Measurements from ENCODE around the gene RARS1.

Gene RARS1

DNA sequence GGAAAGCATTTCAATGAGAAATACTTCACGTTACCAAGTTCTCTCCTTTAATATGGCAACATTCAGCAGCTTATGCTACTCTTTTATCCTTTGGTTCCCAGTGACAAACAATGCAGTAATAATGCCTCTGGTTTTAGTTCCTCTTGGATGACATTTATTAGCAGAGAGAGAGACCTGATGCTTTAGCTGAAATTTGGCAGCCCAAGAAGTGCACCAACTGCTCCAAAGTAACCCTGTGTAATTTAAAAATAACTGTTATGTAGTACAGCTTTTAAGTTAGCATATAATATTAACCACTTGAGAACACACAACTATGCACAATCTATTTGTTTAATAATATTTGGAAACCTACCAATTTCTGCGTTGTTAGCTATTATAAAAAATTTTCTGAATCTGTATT, 71.1 kb downstream of the RARS1 start:
- no peak overlapping the region for H3K4me3 ChIP-seq (replicated peaks; ENCODE audit: insufficient read depth, low read length)
- no peaks in the 10 kb centered on the region for H3K27me3 ChIP-seq (ENCODE audit: insufficient read depth, poor library complexity, severe bottlenecking)
- no peak for TF ChIP-seq GABPA (IDR thresholded peaks at IDR 0.05; ENCODE audit: low read depth)
- no peak for TF ChIP-seq REST (IDR thresholded peaks at IDR 0.05; ENCODE audit: insufficient replicate concordance, low read depth)
- TF ChIP-seq POLR2AphosphoS5 (IDR thresholded peaks at IDR 0.05; ENCODE audit: low read depth) = no peak
- TF ChIP-seq CTCF (IDR thresholded peaks at IDR 0.05; ENCODE audit: insufficient read depth, low read length) = no peak
- TF ChIP-seq SPI1 (IDR thresholded peaks at IDR 0.05; ENCODE audit: borderline replicate concordance, low read depth) = no peak
- no peak overlapping the region for H3K27ac ChIP-seq (replicated peaks)
- DNase-seq (ENCODE audit: low read depth in 1 of 2, low spot score in 1 of 2) = no peak

DNA sequence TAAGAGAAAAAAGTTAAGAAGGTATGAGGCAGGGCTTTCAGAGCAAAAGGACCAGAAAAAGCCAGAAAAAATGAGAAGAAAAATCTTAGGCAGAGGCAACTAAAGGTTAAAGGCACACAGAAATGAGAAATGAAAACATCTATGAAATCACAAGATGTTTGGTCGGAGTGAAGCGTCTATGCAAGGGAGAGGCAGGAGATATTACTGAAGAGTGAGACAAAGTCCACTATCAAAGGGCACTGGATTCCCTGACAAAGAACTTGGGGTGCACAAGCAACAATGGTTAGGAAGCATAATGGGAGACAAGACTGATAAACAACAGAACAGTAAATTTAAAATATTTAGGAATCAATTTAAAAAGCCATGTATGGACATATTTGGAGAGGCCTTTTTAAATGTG, 76.0 kb downstream of the RARS1 start:
- no peak for DNase-seq (ENCODE audit: low read depth in 1 of 2, low spot score in 1 of 2)
- TF ChIP-seq POLR2AphosphoS5 (IDR thresholded peaks at IDR 0.05; ENCODE audit: low read depth) (no peak), SPI1 (IDR thresholded peaks at IDR 0.05; ENCODE audit: borderline replicate concordance, low read depth) (no peak), CTCF (IDR thresholded peaks at IDR 0.05; ENCODE audit: insufficient read depth, low read length) (no peak), REST (IDR thresholded peaks at IDR 0.05; ENCODE audit: insufficient replicate concordance, low read depth) (no peak), GABPA (IDR thresholded peaks at IDR 0.05; ENCODE audit: low read depth) (no peak)
- H3K27me3 ChIP-seq (ENCODE audit: insufficient read depth, poor library complexity, severe bottlenecking) = no peaks in the 10 kb centered on the region
- no peak overlapping the region for H3K4me3 ChIP-seq (replicated peaks; ENCODE audit: insufficient read depth, low read length)
- H3K27ac ChIP-seq (replicated peaks) = no peak overlapping the region

DNA sequence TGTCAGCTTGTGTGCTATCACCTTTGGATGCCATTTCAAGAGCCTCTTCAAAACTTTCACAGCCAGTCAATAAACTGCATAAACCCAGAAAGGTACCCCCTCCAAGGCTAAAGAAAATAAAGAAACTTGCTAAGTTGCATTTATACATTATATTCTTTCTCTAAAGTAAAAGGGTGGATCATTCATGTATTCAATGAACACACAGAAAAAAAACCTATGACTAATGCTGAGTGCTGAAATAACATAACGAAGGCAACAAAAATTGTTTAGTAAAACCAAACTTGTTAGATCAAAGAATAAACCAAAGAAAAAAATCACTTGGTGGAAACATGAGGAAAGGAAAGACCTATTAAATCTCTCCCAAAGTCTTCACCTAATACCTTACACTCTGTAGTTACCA, 77.7 kb downstream of the RARS1 start:
- DNase-seq (ENCODE audit: low read depth in 1 of 2, low spot score in 1 of 2) = no peak
- Histone ChIP-seq H3K27me3 (ENCODE audit: insufficient read depth, poor library complexity, severe bottlenecking) (no peaks in the 10 kb centered on the region), H3K27ac (replicated peaks) (no peak overlapping the region), H3K4me3 (replicated peaks; ENCODE audit: insufficient read depth, low read length) (no peak overlapping the region)
- TF ChIP-seq POLR2AphosphoS5 (IDR thresholded peaks at IDR 0.05; ENCODE audit: low read depth) (no peak), SPI1 (IDR thresholded peaks at IDR 0.05; ENCODE audit: borderline replicate concordance, low read depth) (no peak), GABPA (IDR thresholded peaks at IDR 0.05; ENCODE audit: low read depth) (no peak), CTCF (IDR thresholded peaks at IDR 0.05; ENCODE audit: insufficient read depth, low read length) (no peak), REST (IDR thresholded peaks at IDR 0.05; ENCODE audit: insufficient replicate concordance, low read depth) (no peak)
